GM23338 (cell line): Measurements from ENCODE around the gene HS1BP3. TPM values are rescaled to one million over a fixed set of nuclear protein-coding genes. Genes with fewer than 3 reads are reported as not detected.

Source experiments
- ATAC-seq: fragments of 200-7000 bp; cut with Tn5 transposase; 3 replicates; pipeline ENCODE4 v1.9.1; 2020
- DNase-seq: peaks from one replicate; pipeline ENCODE4 v3.0.0-alpha.2; 2015; ENCODE audit warnings: low spot score
- H2AFZ ChIP-seq: fragments of 200-600 bp; sonication (generic); 2 replicates; pipeline ENCODE4 v1.8.0; 2016; ENCODE audit warnings: antibody characterized with exemption, mild to moderate bottlenecking, moderate library complexity
- H3F3A ChIP-seq: fragments of 200-600 bp; sonication (generic); replicated peaks from 2 replicates; pipeline ENCODE4 v1.8.0; 2017; ENCODE audit warnings: antibody characterized with exemption, mixed run types, low read depth
- H3K27ac ChIP-seq: fragments of 200-600 bp; sonication (generic); 2 replicates; pipeline ENCODE4 v1.6.1; 2016; ENCODE audit warnings: low read depth
- H3K27me3 ChIP-seq: fragments of 200-600 bp; sonication (generic); 2 replicates; pipeline ENCODE4 v1.8.0; 2016; ENCODE audit warnings: mild to moderate bottlenecking, mixed run types, moderate library complexity; ENCODE audit not compliant: insufficient read depth
- H3K36me3 ChIP-seq: fragments of 200-600 bp; sonication (generic); 2 replicates; pipeline ENCODE4 v1.8.0; 2016; ENCODE audit warnings: mild to moderate bottlenecking; ENCODE audit not compliant: insufficient read depth
- H3K4me1 ChIP-seq: fragments of 200-600 bp; sonication (generic); 2 replicates; pipeline ENCODE4 v1.8.0; 2016; ENCODE audit warnings: mild to moderate bottlenecking, moderate library complexity; ENCODE audit not compliant: insufficient read depth
- H3K4me2 ChIP-seq: fragments of 200-600 bp; sonication (generic); 2 replicates; pipeline ENCODE4 v1.7.1; 2017; ENCODE audit warnings: mixed run types
- H3K4me3 ChIP-seq: fragments of 200-600 bp; sonication (generic); 2 replicates; pipeline ENCODE4 v1.6.1; 2016; ENCODE audit warnings: mixed run types
- H3K79me2 ChIP-seq: fragments of 200-600 bp; sonication (generic); replicated peaks from 2 replicates; pipeline ENCODE4 v1.8.0; 2017; ENCODE audit warnings: mild to moderate bottlenecking; ENCODE audit not compliant: insufficient read depth
- H3K9me2 ChIP-seq: fragments of 200-600 bp; sonication (generic); 2 replicates; pipeline ENCODE4 v1.8.0; 2017; ENCODE audit not compliant: insufficient read depth
- H4K20me1 ChIP-seq: fragments of 200-600 bp; sonication (generic); replicated peaks from 2 replicates; pipeline ENCODE4 v1.8.0; 2017; ENCODE audit warnings: mild to moderate bottlenecking; ENCODE audit not compliant: insufficient read depth
- H3K27ac Mint-ChIP-seq: 2 replicates; pipeline ENCODE4 v1.8.0; 2020; ENCODE audit warnings: inconsistent platforms, mild to moderate bottlenecking, moderate library complexity, mixed read lengths
- H3K27me3 Mint-ChIP-seq: 3 replicates; pipeline ENCODE4 v1.8.0; 2022; ENCODE audit warnings: low read depth, mild to moderate bottlenecking, moderate library complexity, mixed read lengths, inconsistent platforms; ENCODE audit not compliant: insufficient read depth, poor library complexity
- H3K36me3 Mint-ChIP-seq: 3 replicates; pipeline ENCODE4 v1.8.0; 2021; ENCODE audit warnings: low read depth, mild to moderate bottlenecking, inconsistent platforms, moderate library complexity, mixed read lengths
- H3K4me1 Mint-ChIP-seq: 3 replicates; pipeline ENCODE4 v1.8.0; 2020; ENCODE audit warnings: mild to moderate bottlenecking, inconsistent platforms, mixed read lengths
- H3K4me3 Mint-ChIP-seq: 3 replicates; pipeline ENCODE4 v1.8.0; 2021; ENCODE audit warnings: moderate library complexity, mild to moderate bottlenecking, inconsistent platforms, mixed read lengths
- H3K9me3 Mint-ChIP-seq: 3 replicates; pipeline ENCODE4 v1.8.0; 2020; ENCODE audit warnings: moderate library complexity, mild to moderate bottlenecking, inconsistent platforms, mixed read lengths
- EZH2phosphoT487 ChIP-seq: fragments of 200-600 bp; sonication (generic); IDR thresholded peaks from one replicate; pipeline ENCODE4 v1.8.1; 2018; ENCODE audit warnings: antibody characterized with exemption; ENCODE audit not compliant: unreplicated experiment
- JUNB ChIP-seq: IDR thresholded peaks from one replicate; pipeline ENCODE4 v1.6.1; 2016; ENCODE audit warnings: antibody characterized with exemption; ENCODE audit not compliant: unreplicated experiment
- NANOG ChIP-seq: IDR thresholded peaks from 2 replicates; pipeline ENCODE4 v1.6.1; 2016; ENCODE audit warnings: antibody characterized with exemption, borderline replicate concordance
- POLR2AphosphoS5 ChIP-seq: IDR thresholded peaks from 2 replicates; pipeline ENCODE4 v1.6.1; 2016; ENCODE audit warnings: antibody characterized with exemption, low read depth
- STAT1 ChIP-seq: IDR thresholded peaks from one replicate; pipeline ENCODE4 v1.6.1; 2016; ENCODE audit warnings: antibody characterized with exemption; ENCODE audit not compliant: unreplicated experiment
- ZNF114 ChIP-seq: fragments of 250-450 bp; sonication (Bioruptor Pico); IDR thresholded peaks from 2 replicates; pipeline ENCODE4 v1.5.0; 2020; ENCODE audit warnings: mild to moderate bottlenecking, moderate library complexity
- ZNF331 ChIP-seq: fragments of 250-450 bp; sonication (Bioruptor Pico); IDR thresholded peaks from 2 replicates; pipeline ENCODE4 v1.5.0; 2020; ENCODE audit warnings: low read depth, mild to moderate bottlenecking, moderate library complexity
- polyA plus RNA-seq: library from polyadenylated mRNA; unstranded; fragments of >200 nt; fragmentation: Nextera tagmentation; extraction: Ambion mirVana; gene quantifications from 2 replicates; pipeline ENCODE4 v1.2.1, GENCODE V29; 2016
- total RNA-seq: library from RNA; depleted of rRNA; stranded (reverse); fragments of >200 nt; shearing (Covaris generic); gene quantifications from 2 replicates; pipeline ENCODE4 v1.2.3, GENCODE V29; 2014
- TF ChIP-seq, protein P1 (sequence below), 2 experiments: fragments of 200-600 bp in 1 of 2; sonication (generic) in 1 of 2; conservative IDR thresholded peaks; 2 replicates each; pipeline versions ENCODE4 v1.5.1 to v1.6.1; 2016 to 2017; ENCODE audit warnings: antibody characterized with exemption in 2 of 2, low read depth in 2 of 2, mild to moderate bottlenecking in 2 of 2, moderate library complexity in 1 of 2
- TF ChIP-seq, protein P2 (sequence below): fragments of 250-450 bp; sonication (Bioruptor Pico); IDR thresholded peaks from 2 replicates; pipeline ENCODE4 v1.5.0; 2020; ENCODE audit warnings: mild to moderate bottlenecking, moderate library complexity
- TF ChIP-seq, protein P3 (sequence below): IDR thresholded peaks from 2 replicates; pipeline ENCODE4 v1.6.1; 2016; ENCODE audit warnings: antibody characterized with exemption
- TF ChIP-seq, protein P4 (sequence below): IDR thresholded peaks from one replicate; pipeline ENCODE4 v1.6.1; 2018; ENCODE audit warnings: antibody characterized with exemption; ENCODE audit not compliant: unreplicated experiment

The HS1BP3 gene
- total and polyA plus RNA-seq, 2 experiments from 2014 or later, result 7.2 to 15.0 TPM

DNA sequence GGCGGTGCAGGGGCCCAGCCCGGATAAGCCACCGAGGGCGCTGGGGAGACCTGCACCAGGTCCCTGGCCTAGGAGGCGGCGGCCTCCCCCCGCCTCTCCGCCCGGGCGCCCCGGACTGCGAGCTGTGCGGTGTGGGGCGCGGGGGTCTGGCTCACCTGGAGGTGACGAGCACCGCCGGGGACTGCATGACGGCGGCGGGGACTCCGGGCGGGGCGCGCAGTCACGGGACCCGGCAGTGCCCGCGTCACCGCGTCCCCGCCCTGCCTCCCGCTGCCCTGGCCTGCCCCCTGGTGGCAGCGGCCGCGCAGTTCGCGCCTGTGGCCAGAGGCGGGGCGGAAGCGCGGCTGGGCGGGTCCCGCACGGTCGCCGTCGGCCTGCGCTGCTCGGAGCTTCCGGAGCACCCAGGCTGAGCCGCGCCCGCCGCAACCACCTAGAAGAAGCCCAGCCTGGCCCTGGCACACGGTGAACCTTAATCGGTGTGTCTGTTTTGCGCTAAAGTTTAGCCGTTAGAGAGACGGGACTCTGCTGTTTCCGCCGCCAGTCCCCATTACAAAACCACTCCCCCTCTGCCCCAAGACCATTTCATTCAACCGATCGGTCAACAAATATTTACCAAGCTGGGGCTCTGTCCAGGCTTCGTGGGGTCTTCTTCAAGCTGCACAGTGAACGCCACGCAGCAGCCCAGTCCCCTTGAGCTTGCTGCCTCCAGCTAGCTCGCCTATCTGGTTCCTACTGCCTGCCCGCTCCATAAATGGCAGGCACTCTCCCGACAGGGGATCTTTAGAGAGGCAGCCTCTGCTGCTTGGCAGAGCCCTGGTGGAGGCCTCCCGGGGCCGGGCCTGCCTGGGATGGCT, at the start of gene HS1BP3 (continued):
- TF ChIP-seq EZH2phosphoT487 (no peak), NANOG (no peak), STAT1 (no peak)

DNA sequence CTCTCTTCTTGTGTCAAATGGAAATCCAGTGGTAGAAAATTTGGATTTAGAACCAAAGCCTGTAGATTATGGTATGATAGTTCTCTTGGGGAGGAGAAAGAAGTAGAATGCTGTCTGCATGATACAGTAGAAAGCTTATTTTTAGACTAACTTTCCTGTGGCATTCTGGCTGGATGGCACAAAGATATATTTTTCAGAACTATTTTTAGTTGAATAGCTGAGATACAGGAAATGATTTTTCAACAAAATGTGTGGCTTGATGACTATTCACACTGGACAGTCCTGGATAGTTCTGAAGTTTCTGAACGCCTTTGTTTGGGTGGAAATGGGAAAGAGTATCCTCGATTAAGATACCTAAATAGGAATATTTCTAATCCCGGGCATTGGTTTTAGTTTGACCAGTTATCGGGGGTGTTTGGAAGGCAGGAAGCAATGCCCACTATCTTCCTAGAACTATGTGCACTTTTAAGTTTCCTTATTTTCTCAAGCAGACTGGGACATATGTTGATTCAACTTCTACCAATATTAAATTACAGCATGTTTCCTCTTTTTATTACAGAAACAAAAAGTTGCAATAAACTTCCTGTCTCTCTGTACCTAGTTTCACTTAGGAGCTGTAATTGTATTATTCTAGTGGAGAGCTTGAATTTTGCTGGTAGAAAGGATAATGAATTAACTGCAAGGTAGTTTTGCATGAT, 48.2 kb upstream of the HS1BP3 start:
- no peaks in the 10 kb centered on the region for H3K79me2 ChIP-seq
- H3F3A ChIP-seq, result no peaks in the 10 kb centered on the region
- H3K9me3 Mint-ChIP-seq, result no peaks in the 10 kb centered on the region
- H3K36me3 ChIP-seq, result no peaks in the 10 kb centered on the region
- H4K20me1 ChIP-seq, result no peaks in the 10 kb centered on the region; the same call in 1 of the 2 replicates
- DNase-seq (no peak), ATAC-seq (no peak)
- H3K27ac ChIP-seq, result no peak overlapping the region
- no peaks in the 10 kb centered on the region for H3K4me1 Mint-ChIP-seq
- H3K9me2 ChIP-seq, result no peaks in the 10 kb centered on the region
- H2AFZ ChIP-seq, result no peak overlapping the region
- H3K27me3 ChIP-seq, result no peaks in the 10 kb centered on the region
- H3K27ac Mint-ChIP-seq, result no peak overlapping the region
- H3K4me1 ChIP-seq, result no peaks in the 10 kb centered on the region
- H3K4me3 ChIP-seq, result no peak overlapping the region
- no peak overlapping the region for H3K4me3 Mint-ChIP-seq
- H3K27me3 Mint-ChIP-seq, result no peaks in the 10 kb centered on the region
- no peak overlapping the region for H3K4me2 ChIP-seq
- H3K36me3 Mint-ChIP-seq, result no peaks in the 10 kb centered on the region
- TF ChIP-seq ZNF114 (CRISPR knock-in tag) (no peak), JUNB (no peak), ZNF331 (no peak), POLR2AphosphoS5 (no peak), STAT1 (no peak), NANOG (no peak)
- TF ChIP-seq, protein P1, sequence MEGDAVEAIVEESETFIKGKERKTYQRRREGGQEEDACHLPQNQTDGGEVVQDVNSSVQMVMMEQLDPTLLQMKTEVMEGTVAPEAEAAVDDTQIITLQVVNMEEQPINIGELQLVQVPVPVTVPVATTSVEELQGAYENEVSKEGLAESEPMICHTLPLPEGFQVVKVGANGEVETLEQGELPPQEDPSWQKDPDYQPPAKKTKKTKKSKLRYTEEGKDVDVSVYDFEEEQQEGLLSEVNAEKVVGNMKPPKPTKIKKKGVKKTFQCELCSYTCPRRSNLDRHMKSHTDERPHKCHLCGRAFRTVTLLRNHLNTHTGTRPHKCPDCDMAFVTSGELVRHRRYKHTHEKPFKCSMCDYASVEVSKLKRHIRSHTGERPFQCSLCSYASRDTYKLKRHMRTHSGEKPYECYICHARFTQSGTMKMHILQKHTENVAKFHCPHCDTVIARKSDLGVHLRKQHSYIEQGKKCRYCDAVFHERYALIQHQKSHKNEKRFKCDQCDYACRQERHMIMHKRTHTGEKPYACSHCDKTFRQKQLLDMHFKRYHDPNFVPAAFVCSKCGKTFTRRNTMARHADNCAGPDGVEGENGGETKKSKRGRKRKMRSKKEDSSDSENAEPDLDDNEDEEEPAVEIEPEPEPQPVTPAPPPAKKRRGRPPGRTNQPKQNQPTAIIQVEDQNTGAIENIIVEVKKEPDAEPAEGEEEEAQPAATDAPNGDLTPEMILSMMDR (conservative IDR thresholded peaks at IDR 0.05; ENCODE audit: low read depth in 2 of 2), result no peak
- TF ChIP-seq, protein P2, sequence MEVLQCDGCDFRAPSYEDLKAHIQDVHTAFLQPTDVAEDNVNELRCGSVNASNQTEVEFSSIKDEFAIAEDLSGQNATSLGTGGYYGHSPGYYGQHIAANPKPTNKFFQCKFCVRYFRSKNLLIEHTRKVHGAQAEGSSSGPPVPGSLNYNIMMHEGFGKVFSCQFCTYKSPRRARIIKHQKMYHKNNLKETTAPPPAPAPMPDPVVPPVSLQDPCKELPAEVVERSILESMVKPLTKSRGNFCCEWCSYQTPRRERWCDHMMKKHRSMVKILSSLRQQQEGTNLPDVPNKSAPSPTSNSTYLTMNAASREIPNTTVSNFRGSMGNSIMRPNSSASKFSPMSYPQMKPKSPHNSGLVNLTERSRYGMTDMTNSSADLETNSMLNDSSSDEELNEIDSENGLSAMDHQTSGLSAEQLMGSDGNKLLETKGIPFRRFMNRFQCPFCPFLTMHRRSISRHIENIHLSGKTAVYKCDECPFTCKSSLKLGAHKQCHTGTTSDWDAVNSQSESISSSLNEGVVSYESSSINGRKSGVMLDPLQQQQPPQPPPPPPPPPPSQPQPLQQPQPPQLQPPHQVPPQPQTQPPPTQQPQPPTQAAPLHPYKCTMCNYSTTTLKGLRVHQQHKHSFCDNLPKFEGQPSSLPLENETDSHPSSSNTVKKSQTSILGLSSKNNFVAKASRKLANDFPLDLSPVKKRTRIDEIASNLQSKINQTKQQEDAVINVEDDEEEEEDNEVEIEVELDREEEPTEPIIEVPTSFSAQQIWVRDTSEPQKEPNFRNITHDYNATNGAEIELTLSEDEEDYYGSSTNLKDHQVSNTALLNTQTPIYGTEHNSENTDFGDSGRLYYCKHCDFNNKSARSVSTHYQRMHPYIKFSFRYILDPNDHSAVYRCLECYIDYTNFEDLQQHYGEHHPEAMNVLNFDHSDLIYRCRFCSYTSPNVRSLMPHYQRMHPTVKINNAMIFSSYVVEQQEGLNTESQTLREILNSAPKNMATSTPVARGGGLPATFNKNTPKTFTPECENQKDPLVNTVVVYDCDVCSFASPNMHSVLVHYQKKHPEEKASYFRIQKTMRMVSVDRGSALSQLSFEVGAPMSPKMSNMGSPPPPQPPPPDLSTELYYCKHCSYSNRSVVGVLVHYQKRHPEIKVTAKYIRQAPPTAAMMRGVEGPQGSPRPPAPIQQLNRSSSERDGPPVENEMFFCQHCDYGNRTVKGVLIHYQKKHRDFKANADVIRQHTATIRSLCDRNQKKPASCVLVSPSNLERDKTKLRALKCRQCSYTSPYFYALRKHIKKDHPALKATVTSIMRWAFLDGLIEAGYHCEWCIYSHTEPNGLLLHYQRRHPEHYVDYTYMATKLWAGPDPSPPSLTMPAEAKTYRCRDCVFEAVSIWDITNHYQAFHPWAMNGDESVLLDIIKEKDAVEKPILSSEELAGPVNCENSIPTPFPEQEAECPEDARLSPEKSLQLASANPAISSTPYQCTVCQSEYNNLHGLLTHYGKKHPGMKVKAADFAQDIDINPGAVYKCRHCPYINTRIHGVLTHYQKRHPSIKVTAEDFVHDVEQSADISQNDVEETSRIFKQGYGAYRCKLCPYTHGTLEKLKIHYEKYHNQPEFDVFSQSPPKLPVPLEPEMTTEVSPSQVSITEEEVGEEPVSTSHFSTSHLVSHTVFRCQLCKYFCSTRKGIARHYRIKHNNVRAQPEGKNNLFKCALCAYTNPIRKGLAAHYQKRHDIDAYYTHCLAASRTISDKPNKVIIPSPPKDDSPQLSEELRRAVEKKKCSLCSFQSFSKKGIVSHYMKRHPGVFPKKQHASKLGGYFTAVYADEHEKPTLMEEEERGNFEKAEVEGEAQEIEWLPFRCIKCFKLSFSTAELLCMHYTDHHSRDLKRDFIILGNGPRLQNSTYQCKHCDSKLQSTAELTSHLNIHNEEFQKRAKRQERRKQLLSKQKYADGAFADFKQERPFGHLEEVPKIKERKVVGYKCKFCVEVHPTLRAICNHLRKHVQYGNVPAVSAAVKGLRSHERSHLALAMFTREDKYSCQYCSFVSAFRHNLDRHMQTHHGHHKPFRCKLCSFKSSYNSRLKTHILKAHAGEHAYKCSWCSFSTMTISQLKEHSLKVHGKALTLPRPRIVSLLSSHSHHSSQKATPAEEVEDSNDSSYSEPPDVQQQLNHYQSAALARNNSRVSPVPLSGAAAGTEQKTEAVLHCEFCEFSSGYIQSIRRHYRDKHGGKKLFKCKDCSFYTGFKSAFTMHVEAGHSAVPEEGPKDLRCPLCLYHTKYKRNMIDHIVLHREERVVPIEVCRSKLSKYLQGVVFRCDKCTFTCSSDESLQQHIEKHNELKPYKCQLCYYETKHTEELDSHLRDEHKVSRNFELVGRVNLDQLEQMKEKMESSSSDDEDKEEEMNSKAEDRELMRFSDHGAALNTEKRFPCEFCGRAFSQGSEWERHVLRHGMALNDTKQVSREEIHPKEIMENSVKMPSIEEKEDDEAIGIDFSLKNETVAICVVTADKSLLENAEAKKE (CRISPR knock-in tag), result no peak
- TF ChIP-seq, protein P3, sequence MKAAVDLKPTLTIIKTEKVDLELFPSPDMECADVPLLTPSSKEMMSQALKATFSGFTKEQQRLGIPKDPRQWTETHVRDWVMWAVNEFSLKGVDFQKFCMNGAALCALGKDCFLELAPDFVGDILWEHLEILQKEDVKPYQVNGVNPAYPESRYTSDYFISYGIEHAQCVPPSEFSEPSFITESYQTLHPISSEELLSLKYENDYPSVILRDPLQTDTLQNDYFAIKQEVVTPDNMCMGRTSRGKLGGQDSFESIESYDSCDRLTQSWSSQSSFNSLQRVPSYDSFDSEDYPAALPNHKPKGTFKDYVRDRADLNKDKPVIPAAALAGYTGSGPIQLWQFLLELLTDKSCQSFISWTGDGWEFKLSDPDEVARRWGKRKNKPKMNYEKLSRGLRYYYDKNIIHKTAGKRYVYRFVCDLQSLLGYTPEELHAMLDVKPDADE, result no peak
- TF ChIP-seq, protein P4, sequence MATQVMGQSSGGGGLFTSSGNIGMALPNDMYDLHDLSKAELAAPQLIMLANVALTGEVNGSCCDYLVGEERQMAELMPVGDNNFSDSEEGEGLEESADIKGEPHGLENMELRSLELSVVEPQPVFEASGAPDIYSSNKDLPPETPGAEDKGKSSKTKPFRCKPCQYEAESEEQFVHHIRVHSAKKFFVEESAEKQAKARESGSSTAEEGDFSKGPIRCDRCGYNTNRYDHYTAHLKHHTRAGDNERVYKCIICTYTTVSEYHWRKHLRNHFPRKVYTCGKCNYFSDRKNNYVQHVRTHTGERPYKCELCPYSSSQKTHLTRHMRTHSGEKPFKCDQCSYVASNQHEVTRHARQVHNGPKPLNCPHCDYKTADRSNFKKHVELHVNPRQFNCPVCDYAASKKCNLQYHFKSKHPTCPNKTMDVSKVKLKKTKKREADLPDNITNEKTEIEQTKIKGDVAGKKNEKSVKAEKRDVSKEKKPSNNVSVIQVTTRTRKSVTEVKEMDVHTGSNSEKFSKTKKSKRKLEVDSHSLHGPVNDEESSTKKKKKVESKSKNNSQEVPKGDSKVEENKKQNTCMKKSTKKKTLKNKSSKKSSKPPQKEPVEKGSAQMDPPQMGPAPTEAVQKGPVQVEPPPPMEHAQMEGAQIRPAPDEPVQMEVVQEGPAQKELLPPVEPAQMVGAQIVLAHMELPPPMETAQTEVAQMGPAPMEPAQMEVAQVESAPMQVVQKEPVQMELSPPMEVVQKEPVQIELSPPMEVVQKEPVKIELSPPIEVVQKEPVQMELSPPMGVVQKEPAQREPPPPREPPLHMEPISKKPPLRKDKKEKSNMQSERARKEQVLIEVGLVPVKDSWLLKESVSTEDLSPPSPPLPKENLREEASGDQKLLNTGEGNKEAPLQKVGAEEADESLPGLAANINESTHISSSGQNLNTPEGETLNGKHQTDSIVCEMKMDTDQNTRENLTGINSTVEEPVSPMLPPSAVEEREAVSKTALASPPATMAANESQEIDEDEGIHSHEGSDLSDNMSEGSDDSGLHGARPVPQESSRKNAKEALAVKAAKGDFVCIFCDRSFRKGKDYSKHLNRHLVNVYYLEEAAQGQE, result no peak
